ENCODE data around the gene SSTR4.

The SSTR4 gene

GRCh38 chr20:23065266-23066201 is 30.4 kb downstream of the SSTR4 start:
- no peak for DNase-seq (ENCODE audit: low read depth)

- DNase-seq (ENCODE audit: low read depth): no peak
Observed at GRCh38 chr20:23066772-23067171, 31.7 kb downstream of the SSTR4 start.

GRCh38 chr20:23068283-23068682 is 33.2 kb downstream of the SSTR4 start:
- no peak for DNase-seq (ENCODE audit: low read depth)

GRCh38 chr20:23069108-23069507 is 34.0 kb downstream of the SSTR4 start:
- no peak for DNase-seq (ENCODE audit: low read depth)

GRCh38 chr20:23071398-23071797 is 36.3 kb downstream of the SSTR4 start:
- no peak for DNase-seq (ENCODE audit: low read depth)

GRCh38 chr20:23071996-23072395 is 36.9 kb downstream of the SSTR4 start:
- DNase-seq (ENCODE audit: low read depth): no peak

- no peak for DNase-seq (ENCODE audit: low read depth)
Observed at GRCh38 chr20:23072892-23073586, 37.9 kb downstream of the SSTR4 start.

GRCh38 chr20:23074052-23074451 is 38.9 kb downstream of the SSTR4 start:
- DNase-seq (ENCODE audit: low read depth): no peak

GRCh38 chr20:23077277-23077676 is 42.2 kb downstream of the SSTR4 start:
- DNase-seq (ENCODE audit: low read depth): no peak

- no peak for DNase-seq (ENCODE audit: low read depth)
Observed at GRCh38 chr20:23078351-23079015, 43.4 kb downstream of the SSTR4 start.

GRCh38 chr20:23079016-23079351 is 43.9 kb downstream of the SSTR4 start:
- DNase-seq (ENCODE audit: low read depth): no peak

GRCh38 chr20:23079926-23080325 is 44.8 kb downstream of the SSTR4 start:
- DNase-seq (ENCODE audit: low read depth): no peak

GRCh38 chr20:23080521-23080920 is 45.4 kb downstream of the SSTR4 start:
- no peak for DNase-seq (ENCODE audit: low read depth)

GRCh38 chr20:23081263-23081819 is 46.2 kb downstream of the SSTR4 start:
- DNase-seq (ENCODE audit: low read depth): no peak

GRCh38 chr20:23082846-23083552 is 47.9 kb downstream of the SSTR4 start:
- no peak for DNase-seq (ENCODE audit: low read depth)

- DNase-seq (ENCODE audit: low read depth): no peak
Observed at GRCh38 chr20:23083553-23084220, 48.6 kb downstream of the SSTR4 start.

- DNase-seq (ENCODE audit: low read depth): no peak
Observed at GRCh38 chr20:23084282-23084844, 49.3 kb downstream of the SSTR4 start.

- DNase-seq (ENCODE audit: low read depth): no peak
Observed at GRCh38 chr20:23084845-23085365, 49.8 kb downstream of the SSTR4 start.

GRCh38 chr20:23085436-23086055 is 50.4 kb downstream of the SSTR4 start:
- no peak for DNase-seq (ENCODE audit: low read depth)

- no peak for DNase-seq (ENCODE audit: low read depth)
Observed at GRCh38 chr20:23086056-23086566, 51.0 kb downstream of the SSTR4 start, which contains the start of gene CD93. TSS of gene CD93 (minus strand) at chr20:23086324. CDS start at chr20:23086192, 132 bp downstream.

All from activated T-cell treated with anti-CD3 and anti-CD28 coated beads for 24 hours (primary cell).